ENCODE measurements around the gene ARHGAP25. TPM values are rescaled to one million over a fixed set of nuclear protein-coding genes. Genes with fewer than 3 reads are reported as not detected.
A peak's percentile ranks its signal among the peaks of the same experiment; 100 is the strongest.

ARHGAP25 gene
- total RNA-seq, 2 experiments from 2014 or later, result 109 to 117 TPM

DNA sequence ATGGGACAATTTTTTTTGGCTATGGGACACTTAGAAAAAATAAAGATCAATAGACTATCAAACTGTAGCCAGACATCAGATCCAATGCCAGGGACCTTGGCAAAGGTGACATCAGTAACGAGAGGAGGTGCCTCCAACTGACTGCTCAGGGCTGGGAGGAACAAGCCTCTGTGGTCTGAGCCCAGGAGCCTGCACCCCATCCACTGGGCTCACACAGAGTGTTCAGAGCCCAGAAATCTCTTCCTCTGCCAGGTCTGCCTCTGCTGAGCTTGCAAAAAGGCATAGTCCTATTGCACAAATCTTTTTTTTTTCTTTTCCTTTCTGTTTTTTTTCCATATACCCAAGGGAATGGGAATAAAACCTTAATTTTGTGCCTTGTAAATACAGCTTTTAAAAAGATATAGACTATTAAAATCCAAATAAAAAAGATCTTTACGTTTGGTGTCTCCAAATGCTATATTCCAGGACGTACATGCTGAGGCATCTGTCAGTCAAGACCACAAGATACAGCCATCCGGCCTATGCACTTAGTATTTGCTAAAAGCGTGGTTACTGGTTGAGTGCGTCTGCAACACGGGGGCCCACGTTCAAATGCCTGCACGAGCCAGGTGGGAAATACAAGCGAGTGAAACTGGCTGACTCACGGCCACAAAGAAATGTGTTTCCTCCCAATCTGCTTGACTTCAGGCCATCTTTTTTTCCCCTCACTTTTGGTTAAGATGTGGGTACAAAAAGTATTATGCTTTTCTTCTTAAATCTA lies 7.8 kb upstream of the ARHGAP25 start:
- POLR2A ChIA-PET, result interaction anchor here (0.6 to 1.3 kb wide), 3 partner anchors 11 to 181 kb away, joined by 3 read pairs; no protein-coding TSS in a partner anchor
- peak overlapping the region; percentile 28 for H3K4me3 Mint-ChIP-seq
- DNase-seq, result peak; percentile 69
- peak overlapping the region; percentile 16 for H3K27ac Mint-ChIP-seq
- no peaks in the 10 kb centered on the region for H3K36me3 Mint-ChIP-seq
- H3K9me3 Mint-ChIP-seq, result no peaks in the 10 kb centered on the region
- ATAC-seq (ENCODE audit: low read depth), result peak; percentile 99
- peaks cover 44% of the 10 kb centered on the region for H3K4me1 Mint-ChIP-seq
- H3K27me3 Mint-ChIP-seq, result no peaks in the 10 kb centered on the region

DNA sequence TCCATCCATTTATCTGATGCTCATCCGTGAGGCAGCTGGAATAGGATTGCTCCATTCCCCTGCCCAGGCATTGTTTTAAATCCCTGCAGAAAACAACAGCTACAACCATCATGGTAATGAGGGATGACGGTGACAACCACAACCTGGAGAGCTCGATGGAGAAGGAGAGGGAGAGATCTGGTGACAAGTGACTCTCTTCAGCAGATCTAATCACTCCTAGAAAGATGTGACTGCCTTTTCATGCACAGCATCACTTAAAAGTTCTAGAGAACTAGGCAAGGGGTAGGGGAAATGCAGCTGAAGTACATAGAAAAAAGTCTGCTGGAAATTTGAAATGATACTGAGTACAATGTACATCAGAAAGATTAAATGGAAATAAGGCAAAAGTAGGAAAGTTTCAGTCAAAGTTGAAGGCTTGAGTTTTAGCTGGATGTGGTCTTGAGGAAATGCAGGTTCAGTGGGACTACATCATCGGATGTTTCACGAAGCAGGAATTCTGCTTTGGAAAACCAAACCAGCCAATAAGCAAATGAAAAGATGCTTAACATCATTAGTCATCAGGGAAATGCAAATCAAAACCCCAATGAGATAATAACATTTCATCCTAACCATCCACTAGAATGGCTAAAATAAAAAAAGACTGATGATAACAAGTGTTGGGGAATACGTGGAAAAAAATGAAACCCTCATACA lies 6.8 kb upstream of the ARHGAP25 start:
- H3K36me3 Mint-ChIP-seq, result no peaks in the 10 kb centered on the region
- peak overlapping the region; percentile 17 for H3K4me3 Mint-ChIP-seq
- ATAC-seq (ENCODE audit: low read depth) (no peak), DNase-seq (no peak)
- H3K27me3 Mint-ChIP-seq, result no peaks in the 10 kb centered on the region
- POLR2A ChIA-PET, result interaction anchor here (1.3 kb wide), 2 partner anchors 38 to 180 kb away, joined by 3 read pairs; no protein-coding TSS in a partner anchor
- peak overlapping the region; percentile 71 for H3K27ac Mint-ChIP-seq
- no peaks in the 10 kb centered on the region for H3K9me3 Mint-ChIP-seq
- peaks cover 38% of the 10 kb centered on the region for H3K4me1 Mint-ChIP-seq

DNA sequence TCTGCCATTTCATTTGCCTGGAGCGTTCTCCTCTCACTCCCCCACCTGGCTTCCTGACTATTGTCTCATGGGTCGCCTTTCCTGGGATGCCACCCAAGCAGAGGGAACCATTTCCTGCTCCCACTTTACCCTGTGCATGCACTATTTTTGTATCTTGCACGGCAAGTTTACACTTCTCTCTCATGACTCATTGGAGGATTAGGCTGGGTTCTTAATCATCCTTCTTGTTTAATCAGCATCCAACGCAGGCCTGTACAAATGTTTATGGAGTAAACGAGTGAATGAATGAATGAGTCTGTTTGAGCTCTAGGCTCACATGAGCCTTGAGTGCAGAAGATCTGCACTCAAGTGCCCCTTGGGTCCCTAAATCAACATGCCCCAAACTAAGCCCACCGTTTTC lies 3.8 kb upstream of the ARHGAP25 start:
- DNase-seq, result no peak
- POLR2A ChIA-PET, result interaction anchor here (1.0 kb wide), 1 partner anchor 9 kb away, joined by 3 read pairs; no protein-coding TSS in a partner anchor
- Mint-ChIP-seq H3K4me3 (no peak overlapping the region), H3K4me1 (peaks cover 29% of the 10 kb centered on the region), H3K27ac (no peak overlapping the region), H3K36me3 (peaks cover 2% of the 10 kb centered on the region), H3K9me3 (no peaks in the 10 kb centered on the region), H3K27me3 (no peaks in the 10 kb centered on the region)
- no peak for ATAC-seq (ENCODE audit: low read depth)

DNA sequence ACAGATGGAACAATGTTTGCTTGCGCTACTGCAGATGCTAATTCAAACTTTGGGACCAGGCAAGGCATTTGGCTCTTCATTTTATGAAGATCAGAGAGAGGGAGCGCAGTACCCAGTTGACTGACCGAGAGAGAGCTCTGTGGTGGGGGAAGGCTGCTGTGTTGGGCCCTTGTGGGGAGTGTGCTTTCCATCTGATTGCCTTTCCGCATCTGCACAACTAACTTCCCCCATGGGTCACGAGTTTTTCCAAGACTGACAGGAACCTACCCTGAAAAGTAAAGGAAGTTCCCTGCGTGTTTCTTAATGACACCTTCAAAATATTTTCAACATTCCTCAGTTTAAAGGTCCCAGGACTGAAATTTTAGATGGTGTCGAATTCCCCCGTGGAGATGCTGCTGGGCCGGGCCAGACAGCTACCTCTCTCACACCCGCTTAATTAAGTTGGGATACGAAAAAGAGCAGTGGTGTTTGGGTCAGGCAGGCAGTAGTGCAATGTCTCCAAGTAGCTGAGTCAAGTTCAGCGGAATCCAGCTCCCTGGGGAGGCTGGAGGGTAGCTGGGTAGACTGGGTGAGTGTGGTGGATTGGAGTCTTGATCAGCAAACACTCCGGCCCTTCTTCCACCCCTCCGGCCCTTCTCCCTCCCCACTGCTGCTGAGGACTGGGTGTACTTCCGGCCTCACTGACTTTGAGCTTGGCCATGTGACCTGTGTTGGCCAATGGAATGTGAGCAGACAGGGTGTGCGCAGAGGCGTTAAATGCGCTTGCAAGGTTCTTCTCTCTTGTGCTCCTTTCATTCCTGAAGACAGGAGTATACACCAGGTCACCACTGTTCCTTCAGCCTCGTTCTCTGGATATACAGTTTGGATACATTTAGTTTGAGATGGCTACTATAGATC lies 2.3 kb upstream of the ARHGAP25 start:
- DNase-seq, result no peak
- Mint-ChIP-seq H3K27ac (no peak overlapping the region), H3K27me3 (no peaks in the 10 kb centered on the region), H3K4me3 (no peak overlapping the region), H3K36me3 (peaks cover 2% of the 10 kb centered on the region), H3K9me3 (no peaks in the 10 kb centered on the region), H3K4me1 (peaks cover 18% of the 10 kb centered on the region)
- POLR2A ChIA-PET, result interaction anchor here (0.8 to 3.0 kb wide), 4 partner anchors 10 to 42 kb away, joined by 3 to 38 read pairs (median 6); no protein-coding TSS in a partner anchor
- no peak for ATAC-seq (ENCODE audit: low read depth)

DNA sequence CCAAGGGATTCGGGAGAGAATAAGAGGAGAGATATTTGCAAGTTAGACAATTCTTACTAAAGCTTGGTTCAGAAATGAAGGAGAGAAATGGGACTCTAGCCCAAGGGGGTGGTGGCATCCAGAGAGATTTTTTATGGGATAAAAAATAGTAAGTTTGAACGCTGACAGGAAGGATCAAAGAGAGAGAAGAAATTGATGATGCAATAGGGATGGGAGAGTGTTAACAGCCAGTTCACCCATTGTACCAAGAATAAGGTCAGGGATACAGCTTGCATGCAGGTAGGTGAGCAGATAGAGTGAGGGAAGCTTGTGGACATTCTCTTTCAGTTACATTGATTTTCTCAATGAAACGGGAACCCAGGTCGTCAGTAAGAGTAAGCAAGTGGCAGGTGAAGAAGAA lies 1.2 kb upstream of the ARHGAP25 start:
- H3K27ac Mint-ChIP-seq, result no peak overlapping the region
- H3K36me3 Mint-ChIP-seq, result peaks cover 2% of the 10 kb centered on the region
- ATAC-seq (ENCODE audit: low read depth) (no peak), DNase-seq (no peak)
- H3K4me1 Mint-ChIP-seq, result peaks cover 17% of the 10 kb centered on the region
- H3K4me3 Mint-ChIP-seq, result no peak overlapping the region
- no peaks in the 10 kb centered on the region for H3K9me3 Mint-ChIP-seq
- POLR2A ChIA-PET, result interaction anchor here (1.4 to 3.0 kb wide), 3 partner anchors 11 to 34 kb away, joined by 7 to 38 read pairs (median 10); no protein-coding TSS in a partner anchor
- H3K27me3 Mint-ChIP-seq, result no peaks in the 10 kb centered on the region

DNA sequence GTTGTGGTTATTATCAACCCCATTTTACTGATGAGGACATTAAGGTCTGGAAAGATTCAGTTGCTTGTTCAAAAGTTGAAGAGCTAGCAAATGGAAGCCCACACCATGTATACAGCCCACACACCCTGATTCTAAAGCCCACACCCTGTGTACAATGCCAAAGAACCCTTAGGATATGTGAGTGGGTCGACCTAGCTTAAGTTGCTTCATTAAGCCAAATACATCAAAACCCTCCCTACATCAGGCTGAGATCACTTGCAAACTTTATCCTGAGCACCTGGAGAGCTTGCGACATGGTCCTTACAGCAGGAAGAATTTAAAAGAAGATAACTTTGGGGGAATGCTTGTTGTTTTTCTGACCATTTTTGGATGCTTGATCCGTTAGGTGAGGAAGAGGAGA lies 435 bp upstream of the ARHGAP25 start:
- Mint-ChIP-seq H3K36me3 (peaks cover 2% of the 10 kb centered on the region), H3K27ac (no peak overlapping the region), H3K27me3 (no peaks in the 10 kb centered on the region), H3K4me1 (peaks cover 18% of the 10 kb centered on the region), H3K4me3 (no peak overlapping the region), H3K9me3 (no peaks in the 10 kb centered on the region)
- ATAC-seq (ENCODE audit: low read depth) (peak; percentile 8), DNase-seq (no peak)
- POLR2A ChIA-PET, result interaction anchor here (0.9 to 3.0 kb wide), 10 partner anchors 12 to 174 kb away, joined by 3 to 38 read pairs (median 4); no protein-coding TSS in a partner anchor

DNA sequence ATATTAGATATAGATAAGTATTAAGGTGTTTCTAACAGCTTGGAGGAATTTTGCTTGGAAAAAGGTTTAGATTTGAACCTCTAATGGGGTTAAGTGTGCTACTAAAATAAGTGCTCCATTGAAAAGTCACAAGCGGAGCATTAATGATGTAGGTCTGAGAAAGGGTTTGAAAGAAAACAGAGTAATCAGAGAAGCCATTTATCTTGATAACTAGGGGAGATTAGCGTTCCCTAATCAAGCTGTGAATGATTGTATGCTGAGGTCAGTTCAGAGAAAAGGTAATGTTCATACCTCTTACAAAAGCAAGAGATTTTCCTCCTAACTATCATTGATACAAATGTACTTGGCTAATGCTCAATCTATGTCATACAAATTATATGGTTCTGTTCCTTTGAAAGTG lies 1.5 kb downstream of the ARHGAP25 start:
- Mint-ChIP-seq H3K36me3 (peaks cover 8% of the 10 kb centered on the region), H3K4me1 (peaks cover 35% of the 10 kb centered on the region), H3K4me3 (no peak overlapping the region), H3K27me3 (no peaks in the 10 kb centered on the region), H3K9me3 (no peaks in the 10 kb centered on the region), H3K27ac (peak overlapping the region; percentile 85)
- DNase-seq (no peak), ATAC-seq (ENCODE audit: low read depth) (no peak)
- POLR2A ChIA-PET, result interaction anchor here (1.1 kb wide), 1 partner anchor 15 kb away, joined by 5 read pairs; no protein-coding TSS in a partner anchor

DNA sequence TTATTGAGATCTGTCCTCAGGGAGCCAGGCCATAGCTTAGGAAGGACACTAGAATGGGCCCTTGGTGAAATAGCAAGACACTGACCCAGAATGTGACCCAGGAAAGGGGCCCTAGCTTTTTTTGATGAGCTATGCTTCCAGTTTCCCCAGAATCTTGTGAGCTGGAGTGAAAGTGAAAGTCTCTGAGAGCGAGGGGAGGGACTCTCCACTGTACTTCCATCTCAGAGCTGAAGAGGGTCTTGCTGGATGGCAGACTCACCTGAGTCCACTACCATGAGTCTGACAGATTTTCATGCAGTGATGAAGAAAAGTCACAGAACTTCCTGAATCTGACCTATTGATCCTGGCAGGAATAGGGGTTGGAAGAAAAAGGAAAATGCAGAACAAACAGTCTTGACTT lies 3.1 kb downstream of the ARHGAP25 start:
- Mint-ChIP-seq H3K27ac (peak overlapping the region; percentile 88), H3K36me3 (peaks cover 9% of the 10 kb centered on the region), H3K4me1 (peaks cover 39% of the 10 kb centered on the region), H3K4me3 (no peak overlapping the region), H3K27me3 (no peaks in the 10 kb centered on the region), H3K9me3 (no peaks in the 10 kb centered on the region)
- ATAC-seq (ENCODE audit: low read depth), result peak; percentile 52
- no peak for DNase-seq
- POLR2A ChIA-PET, result interaction anchor here (0.8 to 4.8 kb wide), 8 partner anchors 11 to 171 kb away, joined by 3 to 22 read pairs (median 4); no protein-coding TSS in a partner anchor

DNA sequence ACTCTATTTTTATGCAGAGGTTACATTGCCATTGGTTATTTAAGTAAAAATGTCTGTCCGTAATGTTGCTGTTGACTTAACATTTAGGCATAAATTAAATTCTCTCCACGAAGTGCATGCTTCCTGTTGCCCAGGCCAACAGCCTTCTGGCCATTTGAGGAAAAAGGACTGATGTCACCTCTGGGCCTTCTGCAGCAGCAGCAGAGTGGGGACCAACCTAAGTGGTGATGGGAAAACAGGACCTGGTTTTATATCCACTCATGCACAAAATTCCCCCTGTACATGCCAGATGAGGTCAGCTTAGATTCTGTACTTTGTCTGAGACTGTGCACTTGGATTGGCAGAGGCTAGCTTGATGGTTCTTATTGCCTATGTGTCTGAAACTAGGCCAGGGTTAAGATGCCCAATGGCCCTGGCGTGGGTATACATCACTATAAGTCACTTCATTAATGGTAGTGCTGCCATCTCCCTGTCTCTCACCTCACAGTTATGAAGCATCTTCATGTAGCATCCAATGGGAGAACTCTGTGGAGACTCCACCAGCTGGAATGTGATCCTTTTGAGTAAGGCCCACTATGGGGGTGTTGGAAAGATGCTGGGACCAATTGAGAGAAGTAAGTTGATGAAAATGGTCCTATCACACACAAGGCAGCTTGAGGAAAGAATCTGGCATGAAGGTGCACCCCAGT lies 4.4 kb downstream of the ARHGAP25 start:
- peaks cover 52% of the 10 kb centered on the region for H3K4me1 Mint-ChIP-seq
- H3K9me3 Mint-ChIP-seq, result no peaks in the 10 kb centered on the region
- POLR2A ChIA-PET, result interaction anchor here (0.8 to 4.8 kb wide), 5 partner anchors 9 to 34 kb away, joined by 3 to 22 read pairs (median 4); no protein-coding TSS in a partner anchor
- DNase-seq (no peak), ATAC-seq (ENCODE audit: low read depth) (no peak)
- peaks cover 13% of the 10 kb centered on the region for H3K36me3 Mint-ChIP-seq
- H3K4me3 Mint-ChIP-seq, result peak overlapping the region; percentile 67
- peak overlapping the region; percentile 83 for H3K27ac Mint-ChIP-seq
- H3K27me3 Mint-ChIP-seq, result no peaks in the 10 kb centered on the region

DNA sequence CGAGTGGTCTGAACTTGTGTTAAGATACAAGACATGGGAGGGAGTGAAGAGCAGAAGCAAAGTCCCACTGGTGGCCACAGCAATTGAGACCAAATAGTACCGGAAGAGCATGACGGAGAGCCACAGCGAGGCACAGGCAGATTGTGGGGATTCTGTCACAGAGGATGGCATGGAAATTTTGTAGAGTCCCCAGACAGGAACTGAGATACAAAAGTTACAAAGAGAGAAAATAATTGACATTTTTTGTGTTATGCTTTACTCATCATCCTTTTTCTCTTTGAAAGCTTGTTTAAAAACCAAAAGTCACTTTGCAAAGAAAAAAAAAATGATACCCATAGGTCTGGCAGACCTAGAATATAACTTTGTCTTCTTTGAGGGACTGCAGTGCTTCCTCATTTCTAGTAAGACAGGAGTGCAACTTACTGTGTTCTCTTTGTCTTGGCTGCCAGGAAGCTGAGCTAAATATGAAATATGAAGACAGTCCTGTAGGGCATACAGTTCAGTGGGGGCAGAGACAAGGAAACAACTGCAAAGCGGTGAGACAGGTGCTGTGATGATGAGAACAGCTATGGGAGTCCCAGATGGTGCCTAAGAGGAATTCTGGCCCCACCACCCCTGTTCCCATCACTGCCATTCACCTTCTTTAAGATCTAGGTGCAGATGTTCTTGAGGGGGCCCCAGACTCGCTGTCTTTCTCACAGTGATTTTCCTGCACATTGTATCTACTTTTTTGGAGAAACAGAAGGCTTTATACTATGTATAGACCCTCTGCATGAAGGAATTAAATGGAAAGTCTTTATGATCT lies 5.2 kb downstream of the ARHGAP25 start:
- DNase-seq (no peak), ATAC-seq (ENCODE audit: low read depth) (no peak)
- Mint-ChIP-seq H3K27ac (peak overlapping the region; percentile 83), H3K4me3 (peak overlapping the region; percentile 67), H3K27me3 (no peaks in the 10 kb centered on the region), H3K9me3 (no peaks in the 10 kb centered on the region), H3K4me1 (peaks cover 59% of the 10 kb centered on the region), H3K36me3 (peaks cover 19% of the 10 kb centered on the region)
- POLR2A ChIA-PET, result interaction anchor here (1.3 to 4.8 kb wide), 5 partner anchors 12 to 26 kb away, joined by 3 to 22 read pairs (median 4); no protein-coding TSS in a partner anchor

DNA sequence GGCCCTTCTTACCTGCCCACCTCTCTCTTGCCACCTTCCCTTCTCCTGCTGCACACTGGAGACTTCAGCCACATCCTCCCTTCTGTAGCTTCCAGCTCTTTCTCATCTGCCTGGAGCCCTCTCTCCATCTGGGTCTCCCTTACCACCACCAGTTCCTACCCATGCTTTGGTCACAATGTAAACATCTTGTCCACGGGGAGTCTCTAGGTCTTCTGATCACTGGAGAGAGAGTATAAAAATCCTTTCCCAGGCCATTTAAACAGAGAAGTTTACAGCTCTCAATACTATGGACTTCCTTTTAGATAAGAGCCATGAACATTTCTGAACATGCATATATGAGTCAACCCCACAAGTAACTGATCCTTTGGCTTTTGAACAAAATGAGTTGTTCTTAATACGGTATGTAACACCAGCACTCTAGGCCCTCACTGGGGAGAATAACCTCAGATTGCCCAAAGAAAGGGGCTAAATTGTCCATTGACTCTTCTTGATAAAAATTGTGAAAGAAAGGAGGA lies 5.8 kb downstream of the ARHGAP25 start:
- no peak for DNase-seq
- Mint-ChIP-seq H3K27me3 (no peaks in the 10 kb centered on the region), H3K9me3 (no peaks in the 10 kb centered on the region), H3K4me3 (peak overlapping the region; percentile 67), H3K4me1 (peaks cover 64% of the 10 kb centered on the region), H3K36me3 (peaks cover 24% of the 10 kb centered on the region), H3K27ac (peak overlapping the region; percentile 83)
- POLR2A ChIA-PET, result interaction anchor here (1.2 to 4.8 kb wide), 7 partner anchors 11 to 171 kb away, joined by 3 to 22 read pairs (median 4); no protein-coding TSS in a partner anchor
- peak; percentile 15 for ATAC-seq (ENCODE audit: low read depth)
